ENCODE results near the gene NTM.
"Not testable (repeated sequence)": the region's sequence is repeated elsewhere in the genome, so short reads cannot be mapped to it uniquely, and the experiment has no call there.

The NTM gene

DNA sequence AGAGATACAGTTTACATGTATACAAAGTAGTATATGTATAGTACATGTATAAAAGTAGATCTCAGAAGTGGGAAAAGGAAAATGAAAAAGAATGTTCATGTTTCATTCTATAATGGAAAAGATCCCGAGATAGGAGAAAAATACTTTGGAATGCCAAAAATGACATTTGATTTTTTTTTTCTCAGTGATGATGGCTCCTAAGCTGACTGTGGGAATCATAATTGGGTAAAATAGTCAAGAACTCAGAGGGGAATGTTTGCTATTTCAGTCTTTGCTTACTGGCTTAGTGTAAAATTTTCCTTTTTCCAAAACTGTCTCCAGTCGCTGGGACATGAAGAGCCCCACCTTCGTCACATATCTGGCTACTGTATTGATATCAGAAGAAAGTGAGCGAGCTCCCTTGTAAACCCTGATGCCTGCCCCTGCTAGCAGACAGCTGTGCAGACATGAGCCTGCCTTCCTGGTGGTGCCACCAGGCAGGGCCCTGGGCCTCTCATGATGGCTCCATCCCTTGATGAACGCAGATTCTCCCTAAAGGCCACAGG, 944.6 kb downstream of the NTM start:
- DNase-seq, result no peak

DNA sequence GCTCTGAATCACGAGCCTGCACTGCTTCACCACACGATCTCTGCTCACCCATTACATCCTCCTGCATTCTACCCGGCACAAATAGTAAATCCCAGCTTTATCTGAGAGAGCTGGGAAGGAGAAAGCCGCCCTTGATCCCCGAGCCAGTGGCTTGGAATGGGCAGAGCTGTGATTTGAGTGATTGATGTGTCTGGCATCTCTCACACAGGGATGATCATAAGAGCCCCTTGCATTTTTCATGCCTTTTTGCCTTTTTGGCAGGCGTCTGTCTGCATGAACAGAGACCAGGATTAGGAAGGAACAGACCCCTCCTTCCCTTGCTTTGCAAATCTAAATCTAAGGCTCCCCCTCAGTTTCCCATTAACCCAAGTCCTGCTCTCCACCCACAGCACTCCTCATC, 945.3 kb downstream of the NTM start:
- DNase-seq, result no peak

DNA sequence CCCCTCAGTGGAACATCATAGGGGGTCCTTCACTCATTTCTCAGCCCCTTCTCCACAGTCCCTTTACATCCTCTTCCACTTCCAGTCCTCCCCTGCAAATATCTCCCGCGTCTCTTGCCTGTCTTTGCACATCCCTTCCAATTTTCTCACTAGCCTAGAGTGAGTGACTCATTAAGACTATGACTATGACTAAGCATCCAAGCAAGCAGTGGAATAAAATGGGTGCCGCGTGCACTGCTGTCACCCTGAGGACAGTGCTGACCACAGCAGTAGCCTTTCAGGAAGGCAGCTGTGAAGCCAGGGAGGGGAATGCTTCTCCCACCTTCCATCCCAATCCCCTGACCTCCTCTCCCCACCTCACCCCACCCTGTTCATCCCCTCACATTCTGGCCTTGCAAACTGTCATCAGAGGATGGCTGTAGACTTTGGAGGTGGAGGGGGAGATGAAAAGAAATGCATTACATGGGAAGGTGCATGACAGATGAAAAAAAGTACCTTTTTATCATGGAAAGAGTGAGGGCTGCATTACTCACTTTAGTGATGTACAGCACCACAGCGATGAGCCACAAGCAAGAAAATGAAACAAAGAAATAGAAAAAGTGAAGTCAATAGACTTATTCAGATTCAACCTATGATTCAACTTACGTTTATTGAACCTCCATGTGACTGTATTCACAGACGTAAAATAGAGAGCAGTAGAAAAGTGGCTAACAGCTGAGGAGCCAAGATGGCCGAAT, 948.2 kb downstream of the NTM start:
- no peak for DNase-seq

DNA sequence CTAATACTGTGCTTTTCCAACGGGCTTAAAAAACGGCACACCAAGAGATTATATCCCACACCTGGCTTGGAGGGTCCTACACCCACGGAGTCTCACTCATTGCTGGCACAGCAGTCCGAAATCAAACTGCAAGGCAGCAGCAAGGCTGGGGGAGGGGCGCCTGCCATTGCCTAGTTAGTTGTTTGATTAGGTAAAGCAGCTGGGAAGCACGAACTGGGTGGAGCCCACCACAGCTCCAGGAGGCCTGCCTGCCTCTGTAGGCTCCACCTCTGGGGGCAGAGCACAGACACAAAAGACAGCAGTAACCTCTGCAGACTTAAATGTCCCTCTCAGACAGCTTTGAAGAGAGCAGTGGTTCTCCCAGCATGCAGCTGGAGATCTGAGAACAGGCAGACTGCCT, 949.0 kb downstream of the NTM start:
- DNase-seq, result not testable (repeated sequence)

DNA sequence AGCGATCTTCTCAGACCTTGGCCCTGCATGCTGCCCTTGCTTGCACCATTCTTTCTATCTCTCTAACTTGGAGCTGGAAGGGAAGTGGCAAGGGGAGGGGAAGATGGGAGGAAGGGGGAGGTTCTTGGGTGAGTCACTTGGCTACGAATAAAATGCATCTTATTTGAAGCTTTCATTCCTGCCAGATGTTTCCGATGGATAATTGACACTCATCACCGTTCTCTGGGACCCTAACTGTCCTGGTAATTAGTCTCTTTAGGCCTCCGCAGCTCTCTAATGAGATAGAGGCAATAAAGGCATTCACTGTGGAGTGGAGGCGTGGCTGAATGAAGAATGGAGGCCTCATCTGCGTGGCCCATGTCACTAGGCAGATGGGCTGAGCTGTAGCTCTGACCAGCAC, 960.1 kb downstream of the NTM start:
- DNase-seq, result no peak

DNA sequence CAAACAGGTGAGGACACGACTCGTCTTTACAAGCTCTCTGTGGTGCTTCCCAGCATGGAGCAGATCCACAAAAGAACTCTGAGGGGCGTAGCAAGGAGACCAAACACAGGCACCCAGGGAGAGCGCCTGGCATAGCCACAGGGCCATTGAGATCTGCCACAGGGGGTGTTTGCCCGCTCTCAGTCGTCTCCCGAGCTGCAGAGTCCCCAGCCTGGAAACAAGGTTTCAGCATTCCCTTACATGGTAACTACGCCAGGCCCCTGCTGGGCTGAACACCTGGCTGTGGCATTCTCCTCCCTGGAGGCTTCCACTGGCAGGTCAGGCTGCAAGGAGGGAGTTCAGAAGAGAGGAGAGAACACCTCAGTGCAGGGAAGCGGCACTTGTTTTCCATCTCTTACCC, 962.1 kb downstream of the NTM start:
- DNase-seq, result no peak

DNA sequence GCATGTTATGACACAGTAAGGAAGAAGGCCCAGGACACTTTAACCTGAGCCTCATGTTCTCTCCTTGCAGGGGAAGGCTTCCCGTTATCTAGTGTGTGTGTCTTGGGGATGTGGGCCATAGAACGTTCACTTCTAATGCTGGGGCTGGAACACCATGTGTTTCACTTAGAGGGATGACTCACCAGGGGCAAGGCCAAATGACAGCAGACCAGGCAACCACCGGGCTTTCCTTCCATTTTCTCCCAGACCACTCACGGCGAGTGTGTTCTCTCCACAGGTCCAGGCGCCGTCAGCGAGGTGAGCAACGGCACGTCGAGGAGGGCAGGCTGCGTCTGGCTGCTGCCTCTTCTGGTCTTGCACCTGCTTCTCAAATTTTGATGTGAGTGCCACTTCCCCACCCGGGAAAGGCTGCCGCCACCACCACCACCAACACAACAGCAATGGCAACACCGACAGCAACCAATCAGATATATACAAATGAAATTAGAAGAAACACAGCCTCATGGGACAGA, 964.4 kb downstream of the NTM start:
- DNase-seq, result no peak

DNA sequence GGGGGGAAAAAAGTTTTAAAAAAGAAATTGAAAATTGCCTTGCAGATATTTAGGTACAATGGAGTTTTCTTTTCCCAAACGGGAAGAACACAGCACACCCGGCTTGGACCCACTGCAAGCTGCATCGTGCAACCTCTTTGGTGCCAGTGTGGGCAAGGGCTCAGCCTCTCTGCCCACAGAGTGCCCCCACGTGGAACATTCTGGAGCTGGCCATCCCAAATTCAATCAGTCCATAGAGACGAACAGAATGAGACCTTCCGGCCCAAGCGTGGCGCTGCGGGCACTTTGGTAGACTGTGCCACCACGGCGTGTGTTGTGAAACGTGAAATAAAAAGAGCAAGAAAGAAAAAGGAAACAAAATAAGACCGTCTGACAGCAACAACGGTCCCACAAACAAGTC, 964.9 kb downstream of the NTM start:
- no peak for DNase-seq

DNA sequence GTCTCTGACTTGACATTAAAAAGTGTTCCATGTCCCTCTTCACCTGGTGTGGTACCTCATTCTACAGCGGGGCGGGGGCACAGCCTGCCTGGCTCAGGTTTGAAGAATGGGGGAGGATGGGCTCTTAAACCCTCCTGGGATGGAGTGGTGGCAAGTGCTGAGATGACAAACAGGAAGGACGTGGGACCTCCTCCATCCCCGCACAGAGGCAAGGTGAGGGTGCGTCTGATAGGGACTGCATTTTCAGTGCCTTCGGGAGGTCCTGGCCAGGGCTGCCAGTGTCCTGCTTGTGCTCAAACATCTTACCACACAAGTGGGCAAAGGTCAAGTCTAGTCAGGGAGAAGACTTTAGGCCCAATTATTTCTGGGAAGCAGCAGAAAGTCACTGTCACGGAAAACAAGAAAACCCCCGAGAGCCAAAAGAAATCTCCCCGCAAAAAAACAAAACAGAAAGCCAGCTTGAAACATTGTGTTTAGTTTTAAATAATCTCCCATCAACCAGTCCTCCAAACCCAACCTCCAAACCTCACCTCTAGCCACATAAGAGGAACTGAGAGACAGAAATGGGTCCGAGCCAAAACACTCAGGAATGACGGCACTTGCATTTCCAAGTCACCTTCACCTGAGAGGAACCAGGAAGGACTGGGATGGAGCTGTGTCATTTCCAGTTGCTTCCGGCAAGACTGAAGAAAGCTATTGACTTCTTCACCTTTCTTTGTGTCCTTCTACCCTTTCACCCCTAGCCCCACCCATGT, 966.5 kb downstream of the NTM start:
- DNase-seq, result no peak

DNA sequence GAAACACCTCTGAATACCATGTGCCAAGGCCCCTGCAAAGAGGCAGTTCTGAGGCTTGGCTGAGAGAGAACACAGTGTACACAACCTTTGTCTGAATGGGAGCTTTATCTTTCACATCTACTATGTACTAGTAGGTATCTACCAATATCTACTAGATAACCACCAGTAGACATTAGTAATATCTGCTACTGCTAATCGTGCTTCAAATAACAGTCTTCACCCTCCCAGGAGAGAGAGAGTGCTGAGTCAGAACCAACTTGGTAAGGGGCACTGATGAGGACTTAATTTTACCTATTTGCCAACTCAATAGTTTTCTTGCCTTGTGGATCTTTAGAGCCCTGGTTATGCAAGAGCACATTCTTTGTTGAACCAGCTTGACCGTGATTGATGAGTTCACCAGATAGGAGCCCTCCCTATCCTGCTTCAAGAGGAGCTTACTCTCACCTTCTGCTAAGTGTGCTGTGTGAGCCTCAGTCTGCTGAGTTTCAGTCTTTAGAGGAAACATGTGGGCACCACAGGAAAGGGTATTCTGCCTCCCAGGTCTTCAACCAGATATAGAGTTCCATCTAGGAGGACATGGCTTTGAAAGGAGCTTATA, 967.5 kb downstream of the NTM start:
- no peak for DNase-seq

DNA sequence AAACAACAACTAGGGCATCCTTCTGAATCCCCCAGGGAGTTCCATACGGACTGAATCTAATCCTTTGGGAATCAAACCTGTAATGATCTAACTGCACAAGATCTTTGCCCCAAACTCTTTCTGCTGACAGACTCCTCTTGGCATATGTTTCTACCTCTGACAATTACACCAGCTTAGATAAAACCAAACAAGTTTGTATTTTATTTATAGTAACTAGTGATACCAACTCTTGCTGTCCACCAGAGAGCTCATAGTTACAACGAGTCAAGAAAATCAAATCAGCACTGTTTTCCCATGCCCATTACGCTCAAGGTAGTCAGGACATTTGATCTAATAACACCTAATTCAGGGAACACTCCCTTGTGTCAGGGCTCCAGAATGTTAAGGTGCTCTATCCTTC, 972.0 kb downstream of the NTM start:
- no peak for DNase-seq

DNA sequence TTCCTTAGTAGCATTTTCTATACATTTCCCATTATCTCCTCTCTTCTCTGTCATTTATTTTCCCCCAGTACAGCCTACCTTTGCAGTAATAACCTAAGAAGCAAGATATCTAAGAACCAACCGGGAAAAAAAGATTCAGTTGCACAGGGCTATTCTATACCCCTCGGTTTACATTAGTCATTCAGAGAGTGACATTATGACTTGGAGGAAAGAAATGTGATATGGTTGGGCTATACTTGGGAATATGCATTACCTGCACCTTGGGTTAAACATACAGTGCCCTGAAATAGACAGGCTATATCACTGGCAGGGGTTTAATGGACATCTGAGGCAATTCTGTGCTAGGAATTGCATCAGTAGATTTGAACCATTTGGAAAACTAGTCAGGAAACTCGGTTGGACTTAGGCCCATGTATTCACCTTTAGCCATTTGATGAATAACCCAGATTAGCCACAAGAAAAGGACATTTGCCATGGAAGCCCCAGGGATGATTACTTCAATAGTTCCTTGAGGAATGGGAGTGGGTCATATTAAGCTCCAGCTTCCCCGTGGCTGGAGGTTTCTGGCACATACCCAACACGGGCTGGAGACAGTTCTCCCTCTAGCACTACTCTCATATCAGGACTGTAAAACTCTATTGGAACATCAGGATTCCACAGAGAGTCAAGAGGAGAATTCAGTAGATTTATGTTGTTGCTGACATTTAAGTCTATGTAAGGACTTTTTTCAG, 973.2 kb downstream of the NTM start:
- no peak for DNase-seq

DNA sequence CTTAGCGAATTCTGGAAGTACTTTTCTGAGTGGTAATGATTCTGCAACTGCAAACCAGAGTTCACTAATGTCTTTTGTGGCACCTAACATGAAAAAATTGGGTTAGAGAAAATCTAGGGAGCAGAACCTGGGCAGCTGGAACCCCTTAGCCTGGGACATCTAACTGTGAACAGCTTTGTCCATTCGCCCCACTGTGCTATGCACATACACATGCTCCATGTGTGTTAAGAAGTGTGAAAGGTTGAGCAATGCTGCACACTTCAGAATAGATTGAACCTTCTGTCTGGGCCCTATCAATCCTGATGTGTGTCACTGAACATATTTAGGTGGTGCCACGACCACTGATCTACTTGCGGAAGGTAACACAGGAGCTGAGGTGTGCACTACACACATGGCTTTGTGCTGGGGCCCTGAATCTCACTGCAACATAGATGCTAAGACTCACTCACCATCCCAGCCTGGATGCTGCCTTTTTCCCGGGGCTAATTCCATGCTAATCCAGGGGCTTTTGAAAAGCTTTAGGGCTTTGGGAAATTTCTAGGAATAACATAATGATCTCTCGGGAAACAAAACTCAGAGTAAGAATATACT, 976.2 kb downstream of the NTM start:
- DNase-seq, result no peak

DNA sequence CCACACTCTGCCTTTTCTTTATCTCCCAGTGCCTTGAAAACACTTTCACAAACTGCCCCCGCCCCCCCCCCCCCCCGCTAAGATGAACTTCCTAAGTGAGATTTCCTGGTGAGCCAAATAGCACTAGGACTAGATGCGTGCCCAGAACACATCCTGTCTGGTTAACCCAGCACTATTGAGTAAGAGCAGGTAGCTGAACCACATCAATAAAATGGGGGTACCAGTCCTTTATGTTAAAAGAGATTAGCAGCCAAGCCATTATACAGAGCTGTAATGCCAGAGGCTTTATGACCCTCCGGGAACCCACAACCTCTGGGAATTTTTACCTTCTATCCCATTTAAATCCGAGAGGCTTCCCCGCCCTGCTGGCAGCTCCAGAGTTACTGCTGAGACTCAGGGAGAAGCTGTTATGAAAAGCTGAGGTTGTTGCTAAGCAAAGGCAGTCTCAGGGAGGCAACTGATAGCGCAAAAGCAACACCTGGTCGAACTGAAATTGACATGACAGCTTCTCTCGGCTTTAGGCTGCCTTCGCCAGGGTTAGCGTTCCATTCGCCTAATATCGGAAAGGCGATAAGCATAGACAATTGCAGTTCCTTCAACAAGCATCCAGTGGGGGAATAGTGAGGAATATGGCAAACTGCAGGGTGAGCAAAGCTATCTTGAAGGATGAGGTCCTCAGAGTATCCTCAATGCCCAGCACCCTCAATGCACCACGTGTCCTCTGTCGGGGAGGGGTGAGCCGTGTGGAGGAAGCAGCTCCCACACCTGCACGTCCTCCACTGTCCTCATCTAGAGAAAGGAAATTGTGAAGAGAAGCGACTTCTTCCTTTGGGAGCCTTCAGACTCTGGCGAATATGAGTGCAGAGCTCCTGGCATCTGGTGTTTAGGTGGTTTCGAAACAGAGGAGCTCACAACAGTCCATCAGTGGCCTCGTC, 977.0 kb downstream of the NTM start:
- no peak for DNase-seq

DNA sequence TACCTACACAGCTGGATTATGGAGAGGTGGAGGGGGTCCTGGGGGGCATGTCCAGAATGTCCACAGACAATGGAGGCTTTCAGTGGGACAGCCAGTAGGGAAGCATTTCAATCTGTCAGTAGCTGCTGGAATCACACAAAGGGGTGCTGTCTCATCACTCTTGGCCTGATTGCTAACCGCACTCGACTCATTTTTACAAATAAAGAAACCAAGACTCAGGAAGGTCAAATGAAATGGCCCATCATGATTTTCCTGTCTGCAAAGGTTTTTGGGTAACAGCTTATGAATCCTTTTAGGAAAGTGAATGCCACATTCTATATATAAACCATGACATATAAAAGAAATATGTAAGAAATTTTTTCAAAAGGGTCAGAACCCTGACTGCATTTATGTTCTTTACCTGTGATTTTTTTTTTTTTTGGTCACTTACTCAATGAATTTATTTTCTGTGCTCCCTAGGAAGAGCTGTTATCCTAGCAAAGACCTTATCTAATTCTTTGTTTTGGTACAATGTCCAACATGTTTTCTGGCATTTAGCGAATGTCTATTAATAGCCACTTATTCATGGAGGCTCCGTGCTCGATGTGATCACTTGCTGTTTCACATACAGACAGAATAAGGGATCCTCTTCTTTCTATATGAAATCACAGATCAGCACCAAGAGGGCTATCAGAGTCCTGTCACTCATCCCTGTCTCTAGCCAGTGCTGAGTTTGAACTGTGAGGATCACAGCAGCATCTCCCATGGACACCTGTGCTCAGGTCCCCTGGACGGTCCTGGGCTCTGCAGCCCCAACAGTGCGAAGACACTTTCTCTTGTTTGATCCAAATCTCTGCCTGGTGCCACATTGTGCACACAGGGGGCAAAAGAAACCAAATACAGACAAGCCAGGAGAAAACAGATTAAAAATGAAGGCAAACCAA, 979.7 kb downstream of the NTM start:
- no peak for DNase-seq

DNA sequence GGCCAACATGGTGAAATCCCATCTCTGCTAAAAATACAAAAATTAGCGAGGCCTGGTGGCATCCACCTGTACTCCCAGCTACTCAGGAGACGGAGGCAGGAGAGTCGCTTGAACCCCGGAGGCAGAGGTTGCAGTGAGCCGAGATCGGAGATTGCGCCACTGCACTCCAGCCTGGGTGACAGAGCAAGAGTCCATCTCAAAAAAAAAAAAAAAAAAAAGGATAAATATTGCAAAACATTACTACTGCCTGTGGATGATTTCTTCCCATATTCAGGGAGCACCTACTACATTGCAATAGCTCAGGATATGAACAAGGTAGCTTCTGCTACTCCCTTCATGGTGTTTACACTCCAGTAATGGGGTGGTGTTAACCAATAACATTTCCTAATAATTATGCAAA, 980.6 kb downstream of the NTM start:
- no peak for DNase-seq

DNA sequence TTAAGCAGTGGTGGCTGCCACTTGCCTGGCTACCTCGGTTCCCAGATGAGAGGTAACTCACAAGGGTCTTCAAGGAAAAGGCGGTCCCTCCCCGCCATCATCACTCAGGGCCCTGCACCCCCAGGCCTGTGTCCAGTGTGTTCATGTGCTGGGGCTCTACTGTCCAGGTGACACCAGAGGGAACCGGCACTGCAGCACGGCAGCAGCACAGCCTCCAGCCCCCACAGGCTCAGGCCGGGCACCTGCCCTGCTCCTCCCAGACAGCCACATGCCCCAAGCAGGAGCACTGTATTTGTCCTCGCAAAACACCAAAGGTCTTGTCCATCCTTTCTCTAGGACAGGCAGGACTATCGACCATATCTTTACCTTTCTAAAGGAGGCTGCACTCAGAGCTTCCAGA, 982.1 kb downstream of the NTM start:
- DNase-seq, result no peak

DNA sequence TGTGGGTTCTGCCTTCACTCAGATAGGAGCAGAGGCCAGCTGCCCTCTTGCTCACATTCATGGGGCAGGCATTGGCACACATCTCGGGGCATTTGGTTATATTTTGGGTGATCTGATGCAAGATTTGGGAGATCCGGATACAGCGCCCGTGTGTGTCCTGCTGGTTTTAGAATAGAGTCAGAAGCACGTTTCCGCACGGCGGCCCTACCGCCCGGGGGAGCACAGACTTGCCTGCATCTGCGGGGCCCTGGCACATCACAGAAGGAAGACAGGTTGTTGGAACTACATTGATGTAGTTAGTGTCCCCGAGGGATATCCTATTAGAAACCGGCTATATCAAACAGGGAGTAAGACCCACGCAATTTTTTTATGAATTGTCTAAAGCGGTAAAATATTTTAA, 982.8 kb downstream of the NTM start:
- no peak for DNase-seq

DNA sequence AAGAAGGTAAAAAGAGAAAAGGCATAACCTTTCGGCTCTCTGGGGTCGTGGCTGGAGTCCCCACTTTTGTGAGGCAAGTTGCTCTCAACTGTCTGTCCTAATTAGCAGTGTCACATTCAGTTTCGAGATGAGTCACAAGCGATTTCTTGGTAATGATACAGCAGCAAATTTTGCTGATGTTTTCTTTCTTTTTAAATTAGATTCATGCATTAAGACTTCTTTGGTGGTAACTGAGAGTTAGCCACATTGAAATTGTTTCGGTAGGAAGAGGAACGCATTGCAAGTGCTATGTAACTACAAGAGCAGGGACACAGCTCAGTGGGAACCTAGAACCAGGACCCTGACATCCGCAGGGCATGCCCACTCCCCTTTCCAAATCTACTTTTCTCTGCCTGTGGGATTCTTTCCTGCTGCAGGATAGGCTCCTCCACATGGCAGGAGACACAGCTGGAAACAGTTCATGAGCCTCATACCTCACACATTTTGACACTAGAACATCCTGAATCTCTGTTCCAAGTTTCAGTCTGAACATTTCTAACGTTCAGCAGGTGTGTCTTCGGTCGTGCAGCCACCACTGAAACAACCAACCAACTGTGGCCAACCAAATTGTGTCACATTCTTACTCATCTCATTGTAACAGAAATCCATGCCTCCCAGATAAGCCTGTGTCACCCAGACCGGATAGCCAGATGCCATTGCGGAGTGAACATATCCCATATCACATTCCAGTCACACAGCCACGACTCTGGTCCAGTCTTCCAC, 987.6 kb downstream of the NTM start:
- no peak for DNase-seq

DNA sequence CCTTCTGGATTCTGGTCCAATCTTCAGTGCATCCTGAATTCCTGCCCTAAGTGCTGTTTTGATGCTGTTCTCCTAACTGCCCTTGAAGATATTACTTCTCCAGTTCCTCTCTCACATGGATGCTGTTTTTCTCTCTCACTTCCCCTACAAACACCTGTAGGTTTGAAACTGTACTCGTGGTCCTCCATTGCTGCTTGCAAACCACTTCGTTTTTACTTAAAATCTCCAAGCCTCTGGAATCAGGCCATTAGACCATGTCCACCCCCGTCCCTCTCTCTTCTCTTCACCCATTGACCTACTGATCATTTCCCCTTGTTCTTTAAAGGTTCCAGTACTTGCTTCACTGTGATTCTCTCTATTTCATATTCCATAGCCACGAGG, 988.1 kb downstream of the NTM start:
- DNase-seq, result no peak

Data from DMS 273 treated with DMSO at 0.1 percent for 48 hours (cell line).